Measurements from ENCODE around the gene SLC25A51.
"Not testable (repeated sequence)": the region's sequence is repeated elsewhere in the genome, so short reads cannot be mapped to it uniquely, and the experiment has no call there.

SLC25A51 gene

GRCh38 chr9:37892063-37892462, 11.9 kb downstream of the SLC25A51 start:
- Histone ChIP-seq H3K9me3 (ENCODE audit: insufficient read depth, low read depth, low read length) (no peaks in the 10 kb centered on the region), H2AFZ (ENCODE audit: low read length) (no peak overlapping the region), H3K9ac (ENCODE audit: low read depth, low read length, poor library complexity, severe bottlenecking) (no peak overlapping the region), H3K27me3 (ENCODE audit: insufficient read depth, low read length, poor library complexity, severe bottlenecking) (no peaks in the 10 kb centered on the region), H3K4me3 (ENCODE audit: low read length, poor library complexity, severe bottlenecking) (no peak overlapping the region), H3K4me1 (ENCODE audit: insufficient read depth, low read length, poor library complexity, severe bottlenecking) (no peaks in the 10 kb centered on the region), H3K4me2 (ENCODE audit: low read depth, low read length, poor library complexity, severe bottlenecking) (no peak overlapping the region), H3F3A (ENCODE audit: low read depth) (no peaks in the 10 kb centered on the region), H3K36me3 (ENCODE audit: insufficient read depth, low read length) (peaks cover 28% of the 10 kb centered on the region; the same call in 1 of the 2 replicates), H3K9me2 (replicated peaks; ENCODE audit: low read depth, low read length) (no peaks in the 10 kb centered on the region), H4K20me1 (ENCODE audit: insufficient read depth, low read length, poor library complexity, severe bottlenecking) (no peaks in the 10 kb centered on the region), H3K79me2 (ENCODE audit: insufficient read depth, low read length) (no peaks in the 10 kb centered on the region)
- TF ChIP-seq EZH2phosphoT487 (IDR thresholded peaks at IDR 0.05; ENCODE audit: borderline replicate concordance) (no peak), CTCF (conservative IDR thresholded peaks at IDR 0.05; ENCODE audit: low read length) (no peak)

- not testable (repeated sequence) for H3K4me1 ChIP-seq (ENCODE audit: insufficient read depth, low read length, poor library complexity, severe bottlenecking); H3K4me2 ChIP-seq (ENCODE audit: low read depth, low read length, poor library complexity, severe bottlenecking); H3F3A ChIP-seq (ENCODE audit: low read depth); H3K9ac ChIP-seq (ENCODE audit: low read depth, low read length, poor library complexity, severe bottlenecking); H2AFZ ChIP-seq (ENCODE audit: low read length); H3K9me3 ChIP-seq (ENCODE audit: insufficient read depth, low read depth, low read length); H3K79me2 ChIP-seq (ENCODE audit: insufficient read depth, low read length); H3K4me3 ChIP-seq (ENCODE audit: low read length, poor library complexity, severe bottlenecking); H3K27me3 ChIP-seq (ENCODE audit: insufficient read depth, low read length, poor library complexity, severe bottlenecking); H3K9me2 ChIP-seq (replicated peaks; ENCODE audit: low read depth, low read length); H4K20me1 ChIP-seq (ENCODE audit: insufficient read depth, low read length, poor library complexity, severe bottlenecking)
- peaks cover 24% of the 10 kb centered on the region; the same call in 1 of the 2 replicates for H3K36me3 ChIP-seq (ENCODE audit: insufficient read depth, low read length)
These were observed 12.9 kb downstream of the SLC25A51 start for GRCh38 chr9:37891042-37891441.

DNA sequence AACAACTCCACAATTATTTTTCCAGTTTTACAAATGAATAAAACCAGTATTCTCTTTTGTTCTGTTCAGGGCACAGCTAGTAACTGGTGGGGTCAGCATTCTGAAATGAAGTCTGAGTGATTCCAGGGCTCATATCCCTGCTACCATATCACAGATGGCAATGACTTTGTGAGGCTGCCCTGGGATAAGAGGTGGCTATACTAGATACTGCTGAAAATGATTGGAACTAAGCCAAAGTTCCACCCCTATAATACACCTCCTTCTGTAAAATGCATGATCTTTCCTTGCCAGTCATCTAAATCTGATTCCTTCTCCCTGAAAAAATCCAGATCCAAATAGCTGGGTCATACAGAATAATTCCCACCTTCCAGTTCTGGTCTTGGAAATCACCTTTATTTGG, 14.4 kb downstream of the SLC25A51 start:
- Histone ChIP-seq H3K9me2 (replicated peaks; ENCODE audit: low read depth, low read length) (no peaks in the 10 kb centered on the region), H2AFZ (ENCODE audit: low read length) (no peak overlapping the region), H4K20me1 (ENCODE audit: insufficient read depth, low read length, poor library complexity, severe bottlenecking) (no peaks in the 10 kb centered on the region), H3K4me2 (ENCODE audit: low read depth, low read length, poor library complexity, severe bottlenecking) (no peak overlapping the region), H3K27me3 (ENCODE audit: insufficient read depth, low read length, poor library complexity, severe bottlenecking) (no peaks in the 10 kb centered on the region), H3K79me2 (ENCODE audit: insufficient read depth, low read length) (no peaks in the 10 kb centered on the region), H3K4me3 (ENCODE audit: low read length, poor library complexity, severe bottlenecking) (no peak overlapping the region), H3K9ac (ENCODE audit: low read depth, low read length, poor library complexity, severe bottlenecking) (no peak overlapping the region), H3K4me1 (ENCODE audit: insufficient read depth, low read length, poor library complexity, severe bottlenecking) (no peaks in the 10 kb centered on the region), H3K36me3 (ENCODE audit: insufficient read depth, low read length) (peaks cover 14% of the 10 kb centered on the region; the same call in 1 of the 2 replicates), H3K9me3 (ENCODE audit: insufficient read depth, low read depth, low read length) (no peaks in the 10 kb centered on the region), H3F3A (ENCODE audit: low read depth) (no peaks in the 10 kb centered on the region)
- TF ChIP-seq CTCF (conservative IDR thresholded peaks at IDR 0.05; ENCODE audit: low read length): no peak
- no peak for TF ChIP-seq EZH2phosphoT487 (IDR thresholded peaks at IDR 0.05; ENCODE audit: borderline replicate concordance)

DNA sequence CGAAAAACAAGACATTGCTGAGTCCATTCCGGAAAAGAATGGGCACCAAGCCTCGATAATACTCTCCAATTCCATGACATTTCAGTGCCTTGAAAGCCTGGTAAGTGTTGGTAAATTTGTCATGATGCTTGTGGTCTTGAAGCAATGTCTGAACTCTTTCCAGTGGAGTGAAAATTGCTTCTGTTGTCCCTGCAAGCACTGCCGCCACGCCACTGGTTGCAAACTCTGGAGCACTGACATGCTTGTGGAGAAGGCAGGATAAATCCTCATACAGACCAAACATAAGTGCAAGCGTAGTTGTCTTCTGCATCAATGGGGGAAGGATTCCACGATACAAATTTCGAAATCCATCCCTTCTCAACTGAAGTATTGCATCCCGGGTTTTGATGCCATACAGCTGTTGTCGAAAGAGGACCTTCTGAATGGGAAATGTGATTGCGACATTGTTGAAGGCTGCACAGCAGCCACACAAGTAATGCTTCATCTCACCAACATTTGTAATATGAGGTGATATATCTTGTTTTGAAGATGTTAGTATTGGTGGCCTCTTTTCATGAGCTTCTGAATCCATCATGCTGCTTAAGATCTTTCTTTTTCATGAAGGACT, 15.8 kb downstream of the SLC25A51 start:
- not testable (repeated sequence) for H4K20me1 ChIP-seq (ENCODE audit: insufficient read depth, low read length, poor library complexity, severe bottlenecking); H3K9me2 ChIP-seq (replicated peaks; ENCODE audit: low read depth, low read length); H3K27me3 ChIP-seq (ENCODE audit: insufficient read depth, low read length, poor library complexity, severe bottlenecking); H2AFZ ChIP-seq (ENCODE audit: low read length); H3K4me3 ChIP-seq (ENCODE audit: low read length, poor library complexity, severe bottlenecking); H3K9me3 ChIP-seq (ENCODE audit: insufficient read depth, low read depth, low read length); H3K4me1 ChIP-seq (ENCODE audit: insufficient read depth, low read length, poor library complexity, severe bottlenecking); H3K36me3 ChIP-seq (ENCODE audit: insufficient read depth, low read length); H3F3A ChIP-seq (ENCODE audit: low read depth); H3K4me2 ChIP-seq (ENCODE audit: low read depth, low read length, poor library complexity, severe bottlenecking); H3K79me2 ChIP-seq (ENCODE audit: insufficient read depth, low read length); H3K9ac ChIP-seq (ENCODE audit: low read depth, low read length, poor library complexity, severe bottlenecking)

All from Loucy (cell line).